ENCODE data around the gene KCTD15.

DNA sequence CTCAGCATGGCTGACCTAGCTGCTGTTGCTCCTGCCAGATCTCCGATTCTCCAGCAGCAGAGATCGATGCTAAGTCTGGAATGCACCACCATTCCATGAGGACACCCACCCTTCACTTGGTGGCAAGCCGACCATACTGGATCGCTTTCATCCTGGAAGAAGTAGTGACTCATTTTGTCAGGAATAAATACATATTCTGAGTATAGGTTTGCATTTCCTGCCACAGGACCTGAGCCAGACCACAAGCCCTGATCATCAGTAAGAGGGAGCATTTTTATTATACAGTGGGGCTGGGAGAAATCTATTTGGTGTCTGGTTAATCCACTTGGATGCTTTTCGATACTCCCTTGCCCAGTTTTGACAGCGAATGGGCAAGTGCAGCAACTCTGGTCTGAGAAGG, 10.9 kb upstream of the KCTD15 start:
- no peak for TF ChIP-seq CTCF (IDR thresholded peaks at IDR 0.05 in 2 of 3, conservative IDR thresholded peaks at IDR 0.05 in 1 of 3; ENCODE audit: control insufficient read depth in 2 of 3, extremely low read depth in 1 of 3, insufficient read depth in 1 of 3, low read depth in 3 of 3, low read length in 3 of 3)
- TF ChIP-seq RELA (IDR thresholded peaks at IDR 0.05; ENCODE audit: borderline replicate concordance, partially characterized antibody), result no peak
- TF ChIP-seq REST (IDR thresholded peaks at IDR 0.05; ENCODE audit: low read depth, low read length), result no peak
- no peak for TF ChIP-seq BCL11A (IDR thresholded peaks at IDR 0.05; ENCODE audit: low read depth, low read length)
- no peak for TF ChIP-seq WRNIP1 (IDR thresholded peaks at IDR 0.05; ENCODE audit: borderline replicate concordance, low read depth, low read length)
- no peak for TF ChIP-seq ZNF207 (IDR thresholded peaks at IDR 0.05; ENCODE audit: borderline replicate concordance)
- no peak for TF ChIP-seq POLR2AphosphoS5 (IDR thresholded peaks at IDR 0.05; ENCODE audit: low read length)

Measured in GM12878 (cell line).